ENCODE data around the gene CALM1. TPM values are rescaled to one million over a fixed set of nuclear protein-coding genes. Genes with fewer than 3 reads are reported as not detected.

The CALM1 gene
- total RNA-seq, 1 experiment from 2014 or later: 373 TPM

DNA sequence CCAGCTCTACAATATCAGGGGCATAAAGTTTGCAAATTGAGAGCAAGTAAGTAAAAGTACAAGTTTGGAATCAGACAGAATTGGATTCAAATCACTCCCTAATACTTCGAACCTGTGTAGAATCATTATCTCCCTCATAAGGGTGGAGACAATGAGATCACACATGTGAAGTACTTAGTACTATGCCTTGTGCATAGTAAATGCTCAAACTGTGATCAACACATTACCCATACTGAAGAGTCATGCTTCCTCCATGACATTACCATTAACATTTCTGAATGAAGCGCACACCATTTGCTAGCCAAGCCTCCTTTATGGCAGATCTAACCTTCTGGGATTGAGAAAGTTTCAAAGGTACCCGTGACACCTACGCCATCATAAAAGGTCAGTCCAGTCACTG, 38.5 kb upstream of the CALM1 start:
- Mint-ChIP-seq H3K36me3 (no peaks in the 10 kb centered on the region), H3K27ac (no peak overlapping the region), H3K4me3 (no peak overlapping the region), H3K9me3 (peaks cover 15% of the 10 kb centered on the region), H3K27me3 (ENCODE audit: low read depth) (peaks cover 4% of the 10 kb centered on the region), H3K4me1 (no peaks in the 10 kb centered on the region)
- POLR2A ChIA-PET: no interaction called here
- CTCF ChIA-PET: no interaction called here
- DNase-seq (ENCODE audit: low spot score) (no peak), ATAC-seq (no peak)
- TF ChIP-seq KAT7 (CRISPR knock-in tag; IDR thresholded peaks at IDR 0.05; ENCODE audit: borderline replicate concordance): no peak
- TF ChIP-seq, protein P1, sequence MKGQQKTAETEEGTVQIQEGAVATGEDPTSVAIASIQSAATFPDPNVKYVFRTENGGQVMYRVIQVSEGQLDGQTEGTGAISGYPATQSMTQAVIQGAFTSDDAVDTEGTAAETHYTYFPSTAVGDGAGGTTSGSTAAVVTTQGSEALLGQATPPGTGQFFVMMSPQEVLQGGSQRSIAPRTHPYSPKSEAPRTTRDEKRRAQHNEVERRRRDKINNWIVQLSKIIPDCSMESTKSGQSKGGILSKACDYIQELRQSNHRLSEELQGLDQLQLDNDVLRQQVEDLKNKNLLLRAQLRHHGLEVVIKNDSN (CRISPR knock-in tag; IDR thresholded peaks at IDR 0.05): no peak

DNA sequence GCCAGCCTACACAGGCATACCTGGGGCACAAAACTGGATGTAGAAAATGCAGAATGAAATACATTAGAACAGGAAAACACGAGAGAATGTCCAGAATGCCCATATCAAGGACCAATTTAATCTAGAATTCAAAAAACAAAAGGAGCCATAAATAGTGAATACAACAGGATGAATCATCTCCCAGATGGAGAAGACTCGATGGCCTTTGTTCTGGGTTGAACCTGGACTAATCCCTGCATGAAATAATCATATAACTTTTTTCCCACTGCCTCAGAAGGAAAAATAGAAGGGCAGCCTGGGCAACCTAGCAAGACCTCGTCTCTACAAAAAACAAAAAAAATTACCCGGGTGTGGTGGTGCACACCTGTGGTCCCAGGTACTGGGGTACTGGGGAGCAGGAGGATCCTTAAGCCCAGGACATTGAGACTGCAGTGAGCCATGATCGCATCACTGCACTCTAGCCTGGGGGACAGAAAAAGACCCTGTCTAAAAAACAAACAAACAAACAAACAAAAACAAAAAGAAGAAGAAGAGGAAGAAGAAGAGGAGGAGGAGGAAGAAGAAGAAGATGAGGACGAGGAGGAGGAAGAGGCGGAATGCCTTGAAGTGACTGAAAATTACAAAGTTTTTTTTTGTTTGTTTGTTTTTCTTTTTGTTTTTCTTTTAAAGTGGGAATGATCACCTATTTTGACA, 34.8 kb upstream of the CALM1 start:
- ATAC-seq: no peak
- Mint-ChIP-seq H3K4me1 (no peaks in the 10 kb centered on the region), H3K36me3 (no peaks in the 10 kb centered on the region), H3K9me3 (peaks cover 15% of the 10 kb centered on the region), H3K4me3 (no peak overlapping the region), H3K27ac (no peak overlapping the region), H3K27me3 (ENCODE audit: low read depth) (peaks cover 4% of the 10 kb centered on the region)
- CTCF ChIA-PET: no interaction called here
- POLR2A ChIA-PET: no interaction called here
- no peak for DNase-seq (ENCODE audit: low spot score)
- TF ChIP-seq CTCF (IDR thresholded peaks at IDR 0.05): no peak
- TF ChIP-seq, protein P2, sequence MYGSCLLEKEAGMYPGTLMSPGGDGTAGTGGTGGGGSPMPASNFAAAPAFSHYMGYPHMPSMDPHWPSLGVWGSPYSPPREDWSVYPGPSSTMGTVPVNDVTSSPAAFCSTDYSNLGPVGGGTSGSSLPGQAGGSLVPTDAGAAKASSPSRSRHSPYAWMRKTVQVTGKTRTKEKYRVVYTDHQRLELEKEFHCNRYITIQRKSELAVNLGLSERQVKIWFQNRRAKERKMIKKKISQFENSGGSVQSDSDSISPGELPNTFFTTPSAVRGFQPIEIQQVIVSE (CRISPR knock-in tag; IDR thresholded peaks at IDR 0.05; ENCODE audit: borderline replicate concordance): no peak
- TF ChIP-seq FOXP1 (CRISPR knock-in tag; IDR thresholded peaks at IDR 0.05; ENCODE audit: borderline replicate concordance): no peak
- no peak for TF ChIP-seq RORB (CRISPR knock-in tag; IDR thresholded peaks at IDR 0.05)
- no peak for TF ChIP-seq SMAD3 (CRISPR knock-in tag; IDR thresholded peaks at IDR 0.05; ENCODE audit: borderline replicate concordance)
- TF ChIP-seq, protein P3, sequence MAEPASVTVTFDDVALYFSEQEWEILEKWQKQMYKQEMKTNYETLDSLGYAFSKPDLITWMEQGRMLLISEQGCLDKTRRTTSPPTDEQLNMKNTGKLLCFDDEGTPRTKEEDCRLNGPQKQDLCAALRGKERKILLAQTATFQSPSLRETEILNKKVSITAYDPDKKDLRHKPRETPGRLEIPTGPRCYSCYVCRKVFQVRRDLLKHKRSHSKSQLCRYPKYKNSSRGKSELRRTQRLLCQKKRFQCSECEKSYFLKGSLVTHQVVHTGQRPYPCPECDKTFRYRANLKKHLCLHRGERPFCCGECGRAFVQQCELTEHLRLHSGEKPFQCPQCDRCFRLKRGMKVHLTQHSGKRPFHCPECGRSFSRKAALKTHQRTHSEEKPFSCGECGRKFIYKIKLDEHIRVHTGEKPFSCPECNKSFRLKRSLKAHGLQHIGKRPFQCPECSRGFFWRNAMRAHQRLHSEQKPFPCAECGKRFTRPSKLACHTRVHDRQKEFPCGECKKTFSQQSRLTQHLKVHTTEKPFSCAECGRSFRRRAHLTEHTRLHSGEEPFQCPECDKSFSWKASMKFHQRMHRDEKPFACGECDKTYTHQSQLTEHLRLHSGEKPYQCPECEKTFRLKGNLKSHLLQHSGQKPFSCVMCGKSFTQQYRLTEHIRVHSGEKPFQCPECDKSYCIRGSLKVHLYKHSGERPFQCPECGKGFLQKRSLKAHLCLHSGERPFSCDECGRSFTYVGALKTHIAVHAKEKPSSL (CRISPR knock-in tag; conservative IDR thresholded peaks at IDR 0.05): no peak
- TF ChIP-seq EMX1 (CRISPR knock-in tag; IDR thresholded peaks at IDR 0.05): no peak

- Mint-ChIP-seq H3K4me3 (no peak overlapping the region), H3K4me1 (no peaks in the 10 kb centered on the region), H3K36me3 (no peaks in the 10 kb centered on the region), H3K9me3 (peaks cover 15% of the 10 kb centered on the region), H3K27ac (no peak overlapping the region), H3K27me3 (ENCODE audit: low read depth) (peaks cover 4% of the 10 kb centered on the region)
- DNase-seq (ENCODE audit: low spot score) (no peak), ATAC-seq (no peak)
- ChIA-PET CTCF (no interaction called here), POLR2A (no interaction called here)
- TF ChIP-seq ZNF138 (CRISPR knock-in tag; conservative IDR thresholded peaks at IDR 0.05) (no peak), ZNF219 (CRISPR knock-in tag; IDR thresholded peaks at IDR 0.05; ENCODE audit: borderline replicate concordance) (no peak), NFYB (CRISPR knock-in tag; conservative IDR thresholded peaks at IDR 0.05; ENCODE audit: low read depth) (no peak), E2F1 (CRISPR knock-in tag; IDR thresholded peaks at IDR 0.05) (no peak), JAZF1 (CRISPR knock-in tag; IDR thresholded peaks at IDR 0.05) (no peak), AR (CRISPR knock-in tag; IDR thresholded peaks at IDR 0.05) (no peak), SMAD4 (CRISPR knock-in tag; IDR thresholded peaks at IDR 0.05) (no peak), TP53 (CRISPR knock-in tag; IDR thresholded peaks at IDR 0.05) (no peak), CREB1 (CRISPR knock-in tag; IDR thresholded peaks at IDR 0.05) (no peak), NFE2L1 (CRISPR knock-in tag; IDR thresholded peaks at IDR 0.05) (no peak), ESRRA (CRISPR knock-in tag; IDR thresholded peaks at IDR 0.05; ENCODE audit: borderline replicate concordance) (no peak), ETV6 (CRISPR knock-in tag; IDR thresholded peaks at IDR 0.05) (no peak), FOXP1 (CRISPR knock-in tag; IDR thresholded peaks at IDR 0.05; ENCODE audit: borderline replicate concordance) (no peak), ZNF121 (CRISPR knock-in tag; IDR thresholded peaks at IDR 0.05) (no peak)
- TF ChIP-seq, protein P1 (CRISPR knock-in tag; IDR thresholded peaks at IDR 0.05): no peak
Measured at GRCh38 chr14:90362558-90362896, 34.3 kb upstream of the CALM1 start.
